ENCODE data around the gene SERPINE2. TPM values are rescaled to one million over a fixed set of nuclear protein-coding genes. Genes with fewer than 3 reads are reported as not detected.

The SERPINE2 gene
- total RNA-seq, 4 donors from 2014 or later, result 4.9 to 37.4 (median 15.8) TPM

DNA sequence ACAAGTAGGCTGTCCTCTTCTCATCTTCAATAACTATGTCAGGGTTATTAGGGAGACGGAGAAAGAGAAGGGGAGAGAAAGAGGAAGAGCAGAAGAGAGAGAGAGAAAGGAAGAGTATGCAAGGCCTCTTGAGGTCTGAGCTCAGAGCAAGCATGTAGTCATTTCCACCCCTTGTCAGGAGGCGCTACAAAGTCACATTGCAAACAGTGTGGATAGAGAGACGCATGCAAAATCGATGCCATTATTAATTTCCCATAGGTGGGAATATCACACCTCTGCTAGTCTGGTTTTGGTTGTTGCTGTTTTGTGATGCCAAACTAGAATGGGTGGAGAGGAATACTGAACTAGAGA lies 24.2 kb upstream of the SERPINE2 start:
- H3K9me3 ChIP-seq, result no peaks in the 10 kb centered on the region
- H3K4me1 ChIP-seq, result no peaks in the 10 kb centered on the region
- in situ Hi-C loops (cut with MboI; ENCODE audit: low pct_ligation_motif_present in 1 of 4, low pct_unique_long_range_greater_than_20kb in 1 of 4, low sequenced_read_pairs in 3 of 4) (no loop called here), intact Hi-C loops (cut with DNase I; ENCODE audit: low total_unique reads) (no loop called here)
- H3K4me3 ChIP-seq, result no peak overlapping the region
- DNase-seq, result no peak
- no peak for TF ChIP-seq POLR2AphosphoS5 (IDR thresholded peaks at IDR 0.05)
- TF ChIP-seq, protein P1, sequence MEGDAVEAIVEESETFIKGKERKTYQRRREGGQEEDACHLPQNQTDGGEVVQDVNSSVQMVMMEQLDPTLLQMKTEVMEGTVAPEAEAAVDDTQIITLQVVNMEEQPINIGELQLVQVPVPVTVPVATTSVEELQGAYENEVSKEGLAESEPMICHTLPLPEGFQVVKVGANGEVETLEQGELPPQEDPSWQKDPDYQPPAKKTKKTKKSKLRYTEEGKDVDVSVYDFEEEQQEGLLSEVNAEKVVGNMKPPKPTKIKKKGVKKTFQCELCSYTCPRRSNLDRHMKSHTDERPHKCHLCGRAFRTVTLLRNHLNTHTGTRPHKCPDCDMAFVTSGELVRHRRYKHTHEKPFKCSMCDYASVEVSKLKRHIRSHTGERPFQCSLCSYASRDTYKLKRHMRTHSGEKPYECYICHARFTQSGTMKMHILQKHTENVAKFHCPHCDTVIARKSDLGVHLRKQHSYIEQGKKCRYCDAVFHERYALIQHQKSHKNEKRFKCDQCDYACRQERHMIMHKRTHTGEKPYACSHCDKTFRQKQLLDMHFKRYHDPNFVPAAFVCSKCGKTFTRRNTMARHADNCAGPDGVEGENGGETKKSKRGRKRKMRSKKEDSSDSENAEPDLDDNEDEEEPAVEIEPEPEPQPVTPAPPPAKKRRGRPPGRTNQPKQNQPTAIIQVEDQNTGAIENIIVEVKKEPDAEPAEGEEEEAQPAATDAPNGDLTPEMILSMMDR (IDR thresholded peaks at IDR 0.05), result no peak
- no peak for TF ChIP-seq POLR2A (IDR thresholded peaks at IDR 0.05)
- TF ChIP-seq EP300 (IDR thresholded peaks at IDR 0.05; ENCODE audit: low read depth), result no peak
- no peaks in the 10 kb centered on the region for H3K27me3 ChIP-seq
- H3K36me3 ChIP-seq, result no peaks in the 10 kb centered on the region
- no peak overlapping the region for H3K27ac ChIP-seq
- 88 to 93% methylated on average over 4 of the region's 4 CpGs for WGBS, 2 donors (ENCODE audit: low coverage in 1 of 2)

DNA sequence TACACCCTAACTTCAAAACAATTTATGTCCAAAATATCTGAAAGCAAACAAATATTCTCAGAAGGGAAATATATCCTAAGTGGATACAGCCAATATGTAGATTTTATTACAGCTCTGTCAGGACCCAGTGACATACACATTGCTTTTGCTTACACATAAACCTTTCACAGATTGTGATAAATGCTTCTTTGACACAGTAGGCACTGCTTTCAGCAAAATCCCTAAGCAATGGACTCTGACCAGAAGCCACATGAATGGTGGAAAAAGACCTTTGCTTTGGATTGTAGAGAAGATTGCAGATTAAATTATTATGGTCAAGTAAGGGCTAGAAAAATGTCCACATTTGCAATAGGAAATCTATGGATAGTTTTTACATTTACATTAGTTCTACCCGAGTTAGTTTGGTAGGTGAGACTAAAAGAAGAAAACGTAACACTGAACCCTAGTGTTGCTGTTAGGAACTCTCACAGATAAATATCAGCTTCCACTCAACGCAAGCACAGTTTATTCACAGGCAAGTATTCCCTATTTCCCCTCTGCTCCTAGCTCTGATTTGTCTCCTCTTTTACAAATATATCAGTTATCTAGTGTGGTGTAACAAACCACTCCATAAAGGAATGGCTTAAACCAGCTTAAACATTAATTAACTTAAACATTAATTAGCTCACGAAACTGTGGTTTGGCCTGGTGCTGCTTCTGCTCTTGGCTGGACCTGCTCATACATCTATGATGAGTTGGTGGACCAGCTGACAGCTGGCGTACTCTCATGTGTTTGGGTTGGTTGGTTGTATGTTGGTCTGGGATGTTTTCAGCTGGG lies 23.6 kb upstream of the SERPINE2 start:
- no peak for TF ChIP-seq EP300 (IDR thresholded peaks at IDR 0.05; ENCODE audit: low read depth)
- TF ChIP-seq POLR2A (IDR thresholded peaks at IDR 0.05), result no peak
- TF ChIP-seq, protein P1 (IDR thresholded peaks at IDR 0.05), result no peak
- no peak for TF ChIP-seq POLR2AphosphoS5 (IDR thresholded peaks at IDR 0.05)

GRCh38 chr2:224060783-224061482 lies 21.8 kb upstream of the SERPINE2 start:
- in situ Hi-C loops (cut with MboI; ENCODE audit: low pct_ligation_motif_present in 1 of 4, low pct_unique_long_range_greater_than_20kb in 1 of 4, low sequenced_read_pairs in 3 of 4) (no loop called here), intact Hi-C loops (cut with DNase I; ENCODE audit: low total_unique reads) (no loop called here)
- Histone ChIP-seq H3K9me3 (no peaks in the 10 kb centered on the region), H3K36me3 (no peaks in the 10 kb centered on the region), H3K27ac (no peak overlapping the region), H3K27me3 (no peaks in the 10 kb centered on the region), H3K4me3 (no peak overlapping the region), H3K4me1 (no peaks in the 10 kb centered on the region)
- no peak for DNase-seq
- TF ChIP-seq EP300 (IDR thresholded peaks at IDR 0.05; ENCODE audit: low read depth), result no peak
- TF ChIP-seq, protein P1 (IDR thresholded peaks at IDR 0.05), result no peak
- no peak for TF ChIP-seq POLR2A (IDR thresholded peaks at IDR 0.05)
- no peak for TF ChIP-seq POLR2AphosphoS5 (IDR thresholded peaks at IDR 0.05)
- 82 to 88% methylated on average over 2 of the region's 2 CpGs for WGBS, 2 donors (ENCODE audit: low coverage in 1 of 2)

More for the DNA sequence above, 23.6 kb upstream of the SERPINE2 start:
- Histone ChIP-seq H3K27ac (no peak overlapping the region), H3K4me3 (no peak overlapping the region), H3K9me3 (no peaks in the 10 kb centered on the region), H3K27me3 (no peaks in the 10 kb centered on the region), H3K4me1 (no peaks in the 10 kb centered on the region), H3K36me3 (no peaks in the 10 kb centered on the region)
- no peak for DNase-seq
- intact Hi-C loops (cut with DNase I; ENCODE audit: low total_unique reads) (no loop called here), in situ Hi-C loops (cut with MboI; ENCODE audit: low pct_ligation_motif_present in 1 of 4, low pct_unique_long_range_greater_than_20kb in 1 of 4, low sequenced_read_pairs in 3 of 4) (no loop called here)
- 51 to 62% methylated on average over 5 of the region's 5 CpGs for WGBS, 2 donors (ENCODE audit: low coverage in 1 of 2)

DNA sequence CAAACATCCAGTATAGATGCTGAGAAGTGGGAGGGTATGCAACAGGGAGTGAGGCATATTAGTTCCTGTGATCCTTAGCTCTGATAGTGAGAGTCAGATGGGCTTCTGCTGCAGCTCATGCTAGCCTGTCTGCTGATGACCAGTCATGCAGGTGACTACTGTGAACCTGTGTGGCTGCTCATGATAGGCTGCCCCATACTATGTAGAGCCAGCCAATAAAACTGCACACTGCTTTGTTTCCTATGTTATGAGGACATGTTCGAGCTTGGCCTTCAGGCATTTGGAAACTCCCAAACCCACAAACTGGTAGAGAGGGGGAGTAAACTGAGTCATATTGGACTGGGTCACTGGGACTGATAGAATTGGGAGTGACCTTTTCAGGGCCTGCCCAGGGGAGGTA lies 20.1 kb upstream of the SERPINE2 start:
- TF ChIP-seq EP300 (IDR thresholded peaks at IDR 0.05; ENCODE audit: low read depth) (no peak), POLR2AphosphoS5 (IDR thresholded peaks at IDR 0.05) (no peak), POLR2A (IDR thresholded peaks at IDR 0.05) (no peak)
- TF ChIP-seq, protein P1 (IDR thresholded peaks at IDR 0.05), result no peak
- Histone ChIP-seq H3K9me3 (no peaks in the 10 kb centered on the region), H3K27ac (no peak overlapping the region), H3K27me3 (no peaks in the 10 kb centered on the region), H3K36me3 (no peaks in the 10 kb centered on the region), H3K4me3 (no peak overlapping the region), H3K4me1 (no peaks in the 10 kb centered on the region)
- no peak for DNase-seq
- 83% methylated on average over 1 of the region's 1 CpG; no CpG with 5 or more reads in 1 of the 2 donors for WGBS, 2 donors (ENCODE audit: low coverage in 1 of 2)
- intact Hi-C loops (cut with DNase I; ENCODE audit: low total_unique reads) (no loop called here), in situ Hi-C loops (cut with MboI; ENCODE audit: low pct_ligation_motif_present in 1 of 4, low pct_unique_long_range_greater_than_20kb in 1 of 4, low sequenced_read_pairs in 3 of 4) (no loop called here)
